IMR-90 (cell line): ENCODE data around the gene PXT1.

Experiments
- CEBPB ChIP-seq: IDR thresholded peaks from 2 replicates; pipeline ENCODE4 v1.6.1; 2012; ENCODE audit warnings: low read depth, low read length, improper control_type of control experiment
- CTCF ChIP-seq: conservative IDR thresholded peaks from 2 replicates; pipeline ENCODE4 v1.5.1; 2012; ENCODE audit warnings: mild to moderate bottlenecking, low read depth, low read length, improper control_type of control experiment
- MAZ ChIP-seq: IDR thresholded peaks from 2 replicates; pipeline ENCODE4 v1.6.1; 2012; ENCODE audit warnings: low read depth, mild to moderate bottlenecking, low read length, improper control_type of control experiment, moderate library complexity, borderline replicate concordance
- NFE2L2 ChIP-seq: fragments of 150-350 bp; IDR thresholded peaks from 2 replicates; pipeline ENCODE4 v1.6.1; 2016; ENCODE audit warnings: low read depth, mild to moderate bottlenecking, low read length
- POLR2A ChIP-seq: IDR thresholded peaks from 2 replicates; pipeline ENCODE4 v1.6.1; 2012; ENCODE audit warnings: mild to moderate bottlenecking, low read depth, low read length
- RCOR1 ChIP-seq: IDR thresholded peaks from 2 replicates; pipeline ENCODE4 v1.6.1; 2012; ENCODE audit warnings: mild to moderate bottlenecking, low read length, improper control_type of control experiment; ENCODE audit not compliant: insufficient replicate concordance
- SMC3 ChIP-seq: fragments of 150-350 bp; IDR thresholded peaks from 2 replicates; pipeline ENCODE4 v1.6.1; 2016; ENCODE audit warnings: low read depth, mild to moderate bottlenecking, antibody characterized with exemption, low read length, moderate library complexity
- USF2 ChIP-seq: fragments of 150-350 bp; IDR thresholded peaks from 2 replicates; pipeline ENCODE4 v1.6.1; 2017; ENCODE audit warnings: mild to moderate bottlenecking, antibody characterized with exemption, low read length, low read depth

- TF ChIP-seq MAZ: no peak
- no peak for TF ChIP-seq CTCF
- no peak for TF ChIP-seq SMC3
- TF ChIP-seq USF2: no peak
- no peak for TF ChIP-seq RCOR1
- no peak for TF ChIP-seq POLR2A
- no peak for TF ChIP-seq CEBPB
- TF ChIP-seq NFE2L2: no peak
Observed at GRCh38 chr6:36376742-36377141, 65.9 kb downstream of the PXT1 start.
